HAP-1 (cell line): ENCODE measurements around the gene GNA12.
"Not testable (repeated sequence)": the region's sequence is repeated elsewhere in the genome, so short reads cannot be mapped to it uniquely, and the experiment has no call there.

ENCODE experiments used
- DNase-seq, 2 experiments: peaks; one replicate each; pipeline ENCODE4 v3.0.0-alpha.2; 2016 to 2020; ENCODE audit warnings: low spot score in 2 of 2
- H3K27me3 ChIP-seq: fragments of 250-450 bp; sonication (Bioruptor Pico); 2 replicates; pipeline ENCODE4 v1.5.1; 2020; ENCODE audit warnings: low read depth, mild to moderate bottlenecking, moderate library complexity
- H3K36me3 ChIP-seq: fragments of 250-450 bp; sonication (Bioruptor Pico); replicated peaks from 2 replicates; pipeline ENCODE4 v1.5.1; 2020; ENCODE audit warnings: mild to moderate bottlenecking
- H3K4me1 ChIP-seq: fragments of 250-450 bp; sonication (Bioruptor Pico); 2 replicates; pipeline ENCODE4 v1.5.1; 2020; ENCODE audit warnings: mild to moderate bottlenecking
- H3K4me3 ChIP-seq: fragments of 250-450 bp; sonication (Bioruptor Pico); 2 replicates; pipeline ENCODE4 v1.5.1; 2020; ENCODE audit warnings: mild to moderate bottlenecking, moderate library complexity
- H3K9me3 ChIP-seq: fragments of 250-450 bp; sonication (Bioruptor Pico); 2 replicates; pipeline ENCODE4 v1.5.1; 2020; ENCODE audit warnings: mild to moderate bottlenecking, moderate library complexity
- in situ Hi-C: fragments of 300-500 bp; cut with MboI; formaldehyde crosslinking; loops from 3 replicates; pipeline ENCODE4 v1.14.3; 2020; ENCODE audit warnings: low sequenced_read_pairs, inconsistent platforms, mixed read lengths

GNA12 gene

DNA sequence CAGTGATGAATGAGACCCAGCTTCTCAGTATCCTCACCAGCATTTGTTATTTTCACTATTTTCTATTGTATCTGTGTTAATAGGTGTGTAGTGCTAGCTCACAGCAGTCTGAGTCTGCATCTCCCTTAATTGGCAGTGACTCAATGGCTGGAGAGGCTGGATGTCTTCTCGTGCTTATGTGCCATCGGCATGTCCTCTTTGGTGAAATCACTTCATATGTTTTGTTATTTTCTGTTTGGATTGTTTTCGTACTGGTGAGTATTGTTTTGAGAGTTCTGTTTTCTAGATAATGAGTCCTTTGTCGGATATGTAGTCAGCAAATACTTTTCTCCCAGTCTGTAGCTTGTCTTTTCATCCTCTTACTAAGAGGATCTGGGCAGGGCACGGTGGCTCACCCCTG, 90.0 kb downstream of the GNA12 start:
- in situ Hi-C loops = no loop called here
- no peaks in the 10 kb centered on the region for H3K9me3 ChIP-seq
- H3K4me3 ChIP-seq = no peak overlapping the region
- H3K4me1 ChIP-seq = peaks cover 14% of the 10 kb centered on the region
- H3K27me3 ChIP-seq = no peaks in the 10 kb centered on the region
- H3K36me3 ChIP-seq = no peaks in the 10 kb centered on the region
- DNase-seq = no peak

DNA sequence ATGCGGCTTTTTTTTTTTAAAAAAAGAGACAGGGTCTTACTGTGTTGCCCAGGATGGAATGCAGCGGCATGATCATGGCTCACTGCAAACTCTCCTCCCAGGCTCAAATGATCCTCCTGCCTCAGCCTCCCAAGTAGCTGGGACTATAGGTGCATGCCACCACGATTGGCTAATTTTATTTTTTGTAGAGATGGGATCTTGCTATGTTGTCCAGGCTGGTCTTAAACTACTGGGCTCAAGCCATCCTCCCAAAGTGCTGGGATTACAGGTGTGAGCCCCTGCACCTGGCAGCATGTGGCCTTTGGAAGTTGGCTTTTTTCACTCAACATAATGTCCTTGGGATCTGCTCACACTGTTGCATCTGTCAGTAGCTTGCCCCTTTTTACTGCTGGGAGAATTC, 91.0 kb downstream of the GNA12 start:
- in situ Hi-C loops = no loop called here
- Histone ChIP-seq H3K4me1 (peaks cover 7% of the 10 kb centered on the region), H3K27me3 (no peaks in the 10 kb centered on the region), H3K36me3 (no peaks in the 10 kb centered on the region), H3K4me3 (no peak overlapping the region), H3K9me3 (no peaks in the 10 kb centered on the region)
- no peak for DNase-seq

DNA sequence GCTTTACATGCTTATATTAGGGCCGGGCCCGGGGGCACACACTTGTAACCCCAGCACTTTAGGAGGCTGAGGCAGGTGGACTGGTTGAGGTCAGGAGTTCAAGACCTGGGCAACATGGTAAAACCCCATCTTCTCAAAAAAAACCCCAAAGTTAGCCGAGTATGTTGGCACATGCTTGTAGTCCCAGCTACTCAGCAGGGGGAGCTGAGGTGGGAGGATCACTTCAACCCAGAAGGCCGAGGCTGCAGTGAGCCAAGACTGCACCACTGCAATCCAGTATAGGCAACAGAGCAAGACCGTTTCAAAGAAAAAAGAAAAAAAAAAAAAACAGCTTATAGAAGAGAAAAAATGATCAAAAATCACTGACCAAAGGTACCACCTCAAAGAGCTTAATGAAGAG, 93.0 kb downstream of the GNA12 start:
- in situ Hi-C loops = no loop called here
- no peak for DNase-seq
- Histone ChIP-seq H3K4me3 (no peak overlapping the region), H3K27me3 (no peaks in the 10 kb centered on the region), H3K36me3 (no peaks in the 10 kb centered on the region), H3K9me3 (no peaks in the 10 kb centered on the region), H3K4me1 (no peaks in the 10 kb centered on the region)

DNA sequence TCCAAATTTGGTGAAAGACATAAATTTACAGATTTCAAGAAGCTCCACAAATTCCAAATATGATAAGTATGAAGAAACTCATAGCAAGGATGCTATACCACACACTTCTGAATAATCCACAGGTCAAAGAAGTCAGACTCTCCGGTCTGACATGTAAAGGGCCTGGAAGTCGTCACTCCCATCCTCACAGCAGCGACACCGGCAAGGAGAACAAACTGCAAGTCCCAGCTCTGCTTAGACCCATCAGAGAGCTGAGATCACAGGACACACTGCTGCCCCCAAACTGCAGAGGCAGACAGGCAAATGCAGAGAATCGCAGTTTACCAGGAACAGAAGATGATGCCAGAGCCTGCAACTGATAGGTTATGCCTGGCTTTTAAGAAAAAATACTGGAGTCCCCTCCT, 94.1 kb downstream of the GNA12 start:
- no peaks in the 10 kb centered on the region for H3K9me3 ChIP-seq
- no peaks in the 10 kb centered on the region for H3K36me3 ChIP-seq
- no peak overlapping the region for H3K4me3 ChIP-seq
- no peaks in the 10 kb centered on the region for H3K4me1 ChIP-seq
- no peak for DNase-seq
- no peaks in the 10 kb centered on the region for H3K27me3 ChIP-seq
- in situ Hi-C loops = no loop called here

DNA sequence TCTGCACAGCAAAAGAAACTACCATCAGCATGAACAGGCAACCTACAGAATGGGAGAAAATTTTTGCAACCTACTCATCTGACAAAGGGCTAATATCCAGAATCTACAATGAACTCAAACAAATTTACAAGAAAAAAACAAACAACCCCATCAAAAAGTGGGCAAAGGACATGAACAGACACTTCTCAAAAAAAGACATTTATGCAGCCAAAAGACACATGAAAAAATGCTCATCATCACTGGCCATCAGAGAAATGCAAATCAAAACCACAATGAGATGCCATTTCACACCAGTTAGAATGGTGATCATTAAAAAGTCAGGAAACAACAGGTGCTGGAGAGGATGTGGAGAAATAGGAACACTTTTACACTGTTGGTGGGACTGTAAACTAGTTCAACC, 95.4 kb downstream of the GNA12 start:
- H3K27me3 ChIP-seq, H3K9me3 ChIP-seq, DNase-seq, H3K4me3 ChIP-seq, in situ Hi-C loops, H3K4me1 ChIP-seq, H3K36me3 ChIP-seq: not testable (repeated sequence)

DNA sequence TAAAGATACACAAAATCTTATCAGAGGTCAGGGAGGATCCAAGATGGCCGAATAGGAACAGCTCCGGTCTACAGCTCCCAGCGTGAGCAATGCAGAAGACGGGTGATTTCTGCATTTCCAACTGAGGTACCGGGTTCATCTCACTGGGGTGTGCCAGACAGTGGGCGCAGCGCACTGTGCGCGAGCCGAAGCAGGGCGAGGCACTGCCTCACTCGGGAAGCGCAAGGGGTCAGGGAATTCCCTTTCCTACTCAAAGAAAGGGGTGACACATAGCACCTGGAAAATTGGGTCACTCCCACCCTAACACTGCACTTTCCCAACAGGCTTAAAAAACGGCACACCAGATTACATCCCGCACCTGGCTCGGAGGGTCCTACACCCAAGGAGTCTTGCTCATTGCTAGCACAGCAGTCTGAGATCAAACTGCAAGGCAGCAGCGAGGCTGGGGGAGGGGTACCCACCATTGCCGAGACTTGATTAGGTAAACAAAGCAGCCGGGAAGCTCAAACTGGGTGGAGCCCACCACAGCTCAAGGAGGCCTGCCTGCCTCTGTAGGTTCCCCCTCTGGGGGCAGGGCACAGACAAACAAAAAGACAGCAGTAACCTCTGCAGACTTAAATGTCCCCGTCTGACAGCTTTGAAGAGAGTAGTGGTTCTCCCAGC, 100.5 kb downstream of the GNA12 start:
- peak in 1 of 2 experiments; percentile 66 for DNase-seq

DNA sequence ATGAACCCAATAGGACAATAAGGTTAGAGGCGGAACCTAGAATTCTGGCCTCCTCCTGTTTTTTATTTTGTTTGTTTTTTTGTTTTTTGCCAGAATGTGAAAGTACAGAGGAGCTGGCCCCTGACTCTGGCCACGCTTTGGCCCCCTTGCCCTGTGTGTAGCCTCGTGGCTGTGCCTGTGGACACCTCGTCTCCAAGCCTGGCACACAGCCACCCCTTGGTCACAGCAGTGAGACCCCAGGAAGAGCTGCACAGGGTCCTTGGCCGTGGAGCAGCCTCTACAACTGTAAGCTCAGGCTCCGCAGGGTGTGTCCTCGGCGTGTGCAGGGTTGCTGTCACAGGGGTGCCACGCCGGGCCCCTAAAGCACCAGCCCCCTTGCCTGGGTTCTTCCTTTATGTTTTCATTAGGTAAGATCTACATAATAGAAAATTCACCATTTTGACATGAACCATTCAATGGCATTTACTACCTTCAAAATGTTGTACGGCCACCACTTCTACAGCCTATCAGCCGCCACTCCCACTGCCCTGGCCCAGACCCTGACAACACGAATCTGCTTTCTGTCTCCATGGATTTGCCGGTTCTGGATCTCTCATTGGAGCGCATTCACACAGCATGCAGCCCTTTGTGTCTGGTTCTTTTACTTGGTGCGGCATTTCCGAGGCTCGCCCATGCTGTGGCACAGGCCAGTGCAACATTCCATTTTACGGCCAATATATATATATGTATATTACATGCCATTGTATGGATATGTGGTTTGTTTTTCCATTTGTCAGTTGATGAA, 105.2 kb downstream of the GNA12 start:
- no peaks in the 10 kb centered on the region for H3K36me3 ChIP-seq
- in situ Hi-C loops = no loop called here
- H3K9me3 ChIP-seq = no peaks in the 10 kb centered on the region
- no peaks in the 10 kb centered on the region for H3K27me3 ChIP-seq
- no peak for DNase-seq
- no peak overlapping the region for H3K4me3 ChIP-seq
- H3K4me1 ChIP-seq = peaks cover 1% of the 10 kb centered on the region; the same call in 1 of the 2 replicates

More for the DNA sequence above, 100.5 kb downstream of the GNA12 start:
- in situ Hi-C loops, H3K4me3 ChIP-seq, H3K9me3 ChIP-seq, H3K27me3 ChIP-seq, H3K4me1 ChIP-seq, H3K36me3 ChIP-seq: not testable (repeated sequence)

DNA sequence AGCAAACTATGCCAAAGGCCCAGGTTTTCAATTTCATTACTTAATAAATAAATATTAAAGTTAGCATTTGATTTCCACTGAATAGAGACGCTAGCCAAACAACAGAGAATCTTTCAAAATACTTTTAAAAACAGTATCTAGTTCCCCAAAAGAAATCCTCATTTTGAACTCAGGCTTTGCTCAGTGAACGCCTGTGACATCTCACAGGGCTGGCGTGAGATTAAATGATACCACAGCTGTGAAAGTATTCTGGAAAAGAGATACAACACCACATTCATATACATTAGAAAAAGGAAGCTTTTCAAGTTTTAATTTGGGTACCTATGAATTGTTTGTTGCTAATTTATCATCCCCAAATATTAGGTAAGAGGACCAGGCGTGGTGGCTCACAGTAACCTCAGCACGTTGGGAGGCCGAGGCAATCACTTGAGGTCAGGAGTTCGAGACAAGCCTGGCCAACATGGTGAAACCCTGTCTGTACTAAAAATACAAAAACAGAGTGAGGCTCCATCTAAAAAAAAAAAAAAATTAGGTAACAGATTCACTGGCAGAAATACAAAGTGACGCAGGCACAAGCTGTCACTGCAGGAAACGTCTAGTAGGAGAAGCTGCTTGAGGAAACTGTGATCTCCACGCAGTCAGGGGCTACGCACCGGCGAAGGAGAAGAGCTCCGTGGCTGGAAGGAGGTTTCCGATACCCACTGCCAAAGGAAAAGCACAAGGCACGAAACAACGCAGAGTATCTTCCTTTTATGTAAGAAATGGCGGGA, 106.2 kb downstream of the GNA12 start:
- Histone ChIP-seq H3K36me3 (no peaks in the 10 kb centered on the region), H3K9me3 (no peaks in the 10 kb centered on the region), H3K4me3 (no peak overlapping the region), H3K4me1 (no peaks in the 10 kb centered on the region), H3K27me3 (no peaks in the 10 kb centered on the region)
- in situ Hi-C loops = no loop called here
- DNase-seq = no peak

DNA sequence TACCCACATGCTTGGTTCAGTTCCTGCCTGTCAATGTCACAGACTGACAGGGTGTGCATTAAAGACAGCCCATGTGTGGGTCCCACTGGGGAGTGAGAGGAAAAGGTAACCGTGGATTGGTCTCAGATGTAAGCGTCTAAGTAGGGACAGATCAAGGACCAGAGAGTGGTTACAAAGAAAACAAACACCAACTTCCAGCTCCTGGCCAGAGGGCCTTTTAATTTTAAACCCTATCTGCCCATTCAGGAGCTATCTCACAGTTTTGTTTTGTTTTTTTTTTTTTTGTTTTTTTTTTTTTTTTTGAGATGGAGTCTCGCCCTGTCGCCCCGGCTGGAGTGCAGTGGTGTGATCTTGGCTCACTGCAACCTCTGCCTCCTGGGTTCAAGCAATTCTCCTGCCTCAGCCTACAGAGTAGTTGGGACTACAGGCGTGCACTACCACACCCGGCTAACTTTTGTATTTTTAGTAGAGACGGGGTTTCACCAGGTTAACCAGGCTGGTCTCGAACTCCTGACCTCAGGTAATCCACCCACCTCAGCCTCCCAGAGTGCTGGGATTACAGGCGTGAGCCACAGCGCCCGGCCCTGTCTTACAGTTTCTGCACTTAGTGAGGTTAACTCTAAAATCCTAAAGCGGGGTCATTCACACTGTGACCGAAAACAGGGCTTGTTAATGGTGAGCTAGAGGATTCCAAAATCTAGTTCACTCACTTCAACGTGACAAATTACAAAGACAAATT, 106.9 kb downstream of the GNA12 start:
- DNase-seq, in situ Hi-C loops, H3K4me1 ChIP-seq, H3K27me3 ChIP-seq, H3K4me3 ChIP-seq, H3K9me3 ChIP-seq, H3K36me3 ChIP-seq: not testable (repeated sequence)

DNA sequence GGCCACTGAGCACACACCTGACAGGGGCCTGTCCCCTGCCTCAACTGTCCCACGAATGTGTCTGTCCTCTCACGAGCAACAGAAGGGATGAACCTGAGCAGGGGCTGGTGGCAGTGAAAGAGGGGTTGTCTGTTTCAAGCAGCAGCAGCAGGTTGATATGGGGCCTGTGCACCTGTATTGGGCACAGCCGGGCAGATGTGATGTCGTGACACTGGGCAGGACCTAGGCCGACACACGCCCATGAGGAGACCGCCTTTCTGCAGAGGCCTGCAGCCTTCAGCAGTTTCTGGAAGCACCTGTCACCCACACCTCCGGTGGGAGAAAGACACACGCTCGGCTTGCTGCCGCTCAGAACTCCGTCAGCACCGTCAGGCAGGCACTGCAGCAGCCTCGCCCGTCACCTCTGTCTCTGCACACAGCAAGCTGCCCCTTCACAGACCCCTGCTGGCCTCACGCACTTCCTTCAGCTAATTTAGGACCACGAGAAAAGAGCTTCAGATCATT, 107.6 kb downstream of the GNA12 start:
- no peaks in the 10 kb centered on the region; the same call in 1 of the 2 replicates for H3K36me3 ChIP-seq
- H3K4me3 ChIP-seq = no peak overlapping the region
- H3K9me3 ChIP-seq = no peaks in the 10 kb centered on the region
- H3K27me3 ChIP-seq = no peaks in the 10 kb centered on the region
- H3K4me1 ChIP-seq = no peaks in the 10 kb centered on the region
- no peak for DNase-seq
- in situ Hi-C loops = no loop called here

DNA sequence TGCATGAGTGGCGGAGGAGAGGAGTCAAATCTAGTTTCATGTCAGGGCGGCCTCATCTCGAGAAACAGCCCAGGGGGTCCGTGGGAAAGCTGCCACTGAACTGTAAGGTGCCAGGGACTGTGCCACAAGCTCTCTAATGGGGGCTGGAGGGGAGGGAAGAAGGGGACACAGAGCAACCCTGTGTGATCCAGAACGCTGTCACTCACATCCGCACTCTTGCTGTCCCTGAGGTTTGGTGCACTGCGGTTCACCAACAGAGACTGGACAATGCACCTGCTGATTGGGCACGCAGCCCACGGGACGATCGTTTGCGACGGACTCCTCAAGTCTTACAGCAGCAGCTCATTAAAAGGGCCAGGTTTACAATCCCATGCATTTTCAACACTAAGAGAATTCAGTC, 108.4 kb downstream of the GNA12 start:
- no peaks in the 10 kb centered on the region for H3K27me3 ChIP-seq
- H3K9me3 ChIP-seq = no peaks in the 10 kb centered on the region
- no peak overlapping the region for H3K4me3 ChIP-seq
- DNase-seq = no peak
- no peaks in the 10 kb centered on the region for H3K4me1 ChIP-seq
- H3K36me3 ChIP-seq = peaks cover 3% of the 10 kb centered on the region; the same call in 1 of the 2 replicates
- in situ Hi-C loops = no loop called here

DNA sequence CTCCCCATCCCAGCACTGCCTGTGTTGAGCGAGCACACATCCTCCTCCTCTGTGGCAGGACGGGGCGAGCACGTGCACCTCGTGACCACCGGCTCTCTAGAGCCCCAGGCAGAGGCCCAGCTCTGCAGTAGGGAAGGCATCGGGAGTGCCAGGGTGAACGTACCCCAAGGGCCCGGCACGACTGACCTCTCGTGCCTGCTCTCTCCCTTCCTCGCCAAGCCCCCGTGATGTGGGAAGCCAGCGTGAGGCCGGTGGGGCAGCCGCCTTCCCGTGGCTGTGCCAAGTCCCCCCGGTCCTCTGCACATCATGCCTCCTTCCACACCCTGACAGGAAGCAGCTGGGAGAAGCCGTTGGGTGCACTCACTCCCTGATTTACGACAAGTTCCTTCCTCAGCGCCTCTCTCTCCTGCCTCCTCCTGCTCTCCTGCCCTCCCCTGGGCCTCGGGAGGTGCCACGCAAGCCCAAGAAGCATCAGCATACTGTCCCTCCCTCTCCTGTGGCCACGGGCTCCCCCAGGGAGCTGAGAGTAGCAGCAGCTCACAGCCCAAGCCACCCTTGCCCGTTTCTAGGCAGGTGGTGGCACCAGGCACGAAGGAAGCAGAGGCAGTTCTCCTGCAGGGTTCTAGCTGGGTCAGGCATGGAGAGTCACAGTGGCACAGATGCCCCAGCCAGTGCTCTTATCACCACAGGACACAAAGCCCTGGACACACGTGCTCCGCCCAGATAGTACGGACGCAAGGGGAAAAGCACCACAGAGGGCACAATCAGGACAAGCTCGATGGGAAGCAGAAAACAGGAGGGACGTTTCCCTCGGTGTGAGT, 109.1 kb downstream of the GNA12 start:
- DNase-seq = no peak
- Histone ChIP-seq H3K4me1 (no peaks in the 10 kb centered on the region), H3K27me3 (no peaks in the 10 kb centered on the region), H3K4me3 (no peak overlapping the region), H3K9me3 (no peaks in the 10 kb centered on the region), H3K36me3 (peaks cover 3% of the 10 kb centered on the region; the same call in 1 of the 2 replicates)
- in situ Hi-C loops = no loop called here
